Activated CD4-positive, CD25-positive, alpha-beta regulatory T cell treated with anti-CD3 and anti-CD28 coated beads, Interleukin-2, amount 50 U/mL, for 72 hours (primary cell): ENCODE data around the gene ELAPOR1.
"Not testable (repeated sequence)": the region's sequence is repeated elsewhere in the genome, so short reads cannot be mapped to it uniquely, and the experiment has no call there.

ENCODE experiments used
- DNase-seq: peaks from one replicate; pipeline ENCODE4 v3.0.0; 2021

ELAPOR1 gene

GRCh38 chr1:109140392-109140791 lies 26.5 kb downstream of the ELAPOR1 start:
- DNase-seq = no peak

GRCh38 chr1:109142260-109142659 lies 28.3 kb downstream of the ELAPOR1 start:
- no peak for DNase-seq

DNA sequence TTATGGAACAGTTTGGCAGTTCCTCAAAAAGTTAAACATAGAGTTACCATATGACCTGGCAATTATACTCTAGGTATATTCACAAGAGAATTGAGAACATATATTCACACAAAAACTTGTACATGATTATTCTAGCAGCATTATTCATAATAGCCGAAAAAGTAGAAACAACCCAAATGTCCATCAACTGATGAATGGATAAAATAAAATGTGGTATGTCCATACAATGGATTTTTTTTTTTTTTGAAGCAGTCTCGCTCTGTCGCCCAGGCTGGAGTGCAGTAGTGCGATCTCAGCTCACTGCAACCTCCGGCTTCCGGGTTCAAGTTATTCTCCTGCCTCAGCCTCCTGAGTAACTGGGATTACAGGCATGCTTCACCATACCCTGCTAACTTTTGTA lies 28.8 kb downstream of the ELAPOR1 start:
- DNase-seq = not testable (repeated sequence)

- no peak for DNase-seq
Observed at GRCh38 chr1:109148987-109149561, 35.2 kb downstream of the ELAPOR1 start.

- no peak for DNase-seq
Observed at GRCh38 chr1:109149874-109150601, 36.1 kb downstream of the ELAPOR1 start.

DNA sequence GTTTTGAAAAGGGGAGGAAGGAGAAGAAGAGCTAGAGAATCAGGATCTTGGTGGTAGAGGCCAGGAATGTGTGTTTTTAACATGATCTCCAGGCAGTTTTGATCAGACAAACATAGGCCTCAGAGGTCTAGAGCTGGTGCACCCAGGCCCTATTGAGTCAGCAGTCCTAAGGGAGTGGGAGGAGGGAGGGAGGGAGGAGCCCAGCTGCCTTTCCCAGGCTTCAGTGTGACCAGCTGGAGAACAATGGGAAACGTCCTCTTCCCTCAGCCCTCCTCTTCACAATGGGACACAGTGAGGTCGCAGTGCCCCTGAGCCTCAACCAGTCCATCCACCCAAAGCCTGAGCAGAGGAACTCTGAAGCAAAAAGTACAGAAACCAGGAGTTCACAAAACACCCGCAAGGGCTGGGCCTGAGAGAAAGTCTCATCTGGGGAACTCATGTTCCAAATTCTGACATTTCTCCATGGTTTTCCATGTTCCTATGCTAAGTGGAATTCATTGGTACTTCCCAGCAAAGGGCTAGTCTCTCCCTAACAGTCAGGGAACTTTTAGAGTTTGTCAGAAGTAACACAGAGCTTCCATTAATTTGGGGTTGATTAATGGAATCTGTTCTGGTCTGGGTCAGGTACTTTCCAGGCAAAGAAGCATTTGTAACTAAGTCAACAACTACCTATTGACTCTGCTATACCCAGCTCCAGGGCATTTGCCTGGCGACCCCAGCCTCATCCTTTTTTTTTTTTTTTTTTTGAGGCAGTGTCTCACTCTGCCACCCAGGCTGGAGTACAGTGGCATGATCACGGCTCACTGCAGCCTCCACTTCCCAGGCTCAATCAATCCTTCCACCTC lies 37.5 kb downstream of the ELAPOR1 start:
- DNase-seq = no peak

- DNase-seq = no peak
Observed at GRCh38 chr1:109152196-109152595, 38.3 kb downstream of the ELAPOR1 start.

DNA sequence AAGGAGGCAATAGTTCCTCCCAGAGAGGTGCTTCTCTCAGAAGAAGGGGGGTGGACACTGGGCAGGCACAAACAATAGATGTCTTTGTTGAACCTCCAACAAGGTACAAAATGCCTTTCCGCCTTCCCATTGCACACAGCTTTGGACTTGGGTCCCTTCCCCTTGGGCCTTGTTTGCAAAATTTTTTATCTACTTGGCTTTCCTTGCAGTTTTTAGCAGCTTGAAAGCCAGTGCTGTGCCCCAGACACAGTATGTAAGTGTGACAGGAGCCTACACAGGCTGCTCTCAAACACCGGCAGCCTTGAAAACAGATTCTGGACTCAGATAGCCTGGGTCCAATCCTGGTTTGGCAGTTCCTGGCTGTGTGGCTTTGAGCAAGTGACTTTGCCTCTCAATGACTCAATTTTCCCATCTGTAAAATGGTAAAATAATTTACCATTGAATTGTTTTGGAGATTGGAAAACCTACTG lies 43.0 kb downstream of the ELAPOR1 start:
- DNase-seq = no peak

DNA sequence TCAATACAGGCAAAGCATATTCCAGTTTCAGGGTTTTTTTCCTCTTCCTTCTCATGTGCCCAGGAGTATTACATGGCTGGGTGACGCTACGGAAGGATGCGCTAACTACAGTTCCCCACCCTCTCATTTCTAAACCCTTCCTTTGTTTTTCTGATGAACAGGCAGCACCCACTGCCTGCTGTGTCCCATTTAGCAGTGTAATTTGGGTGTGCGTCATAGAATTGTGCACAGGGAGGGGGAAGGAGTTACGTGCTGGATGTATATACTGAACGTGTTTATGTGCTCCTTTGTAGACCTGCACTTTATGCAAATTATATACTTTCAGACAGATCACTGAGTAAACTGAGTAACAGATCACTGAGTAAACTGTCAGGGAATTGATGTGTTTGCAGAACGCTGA lies 44.5 kb downstream of the ELAPOR1 start:
- no peak for DNase-seq

DNA sequence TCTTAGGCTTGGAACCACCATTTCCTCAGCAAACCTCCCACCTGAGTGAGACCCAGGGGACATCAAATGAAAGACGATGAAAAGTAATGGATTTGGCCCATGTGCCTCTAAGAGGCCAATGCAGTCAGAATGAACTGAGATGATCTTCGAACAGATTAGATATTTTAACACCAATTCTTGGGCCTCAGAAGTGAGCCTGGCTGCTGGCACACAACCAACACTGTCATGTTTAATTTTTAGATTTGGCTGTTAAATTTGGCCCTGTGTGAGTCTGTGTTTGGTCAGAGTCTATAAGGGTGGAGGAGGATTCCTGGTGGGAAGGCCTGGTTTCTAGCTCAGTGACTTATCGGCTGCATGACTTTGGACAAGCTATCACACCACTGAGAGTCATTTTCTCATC lies 45.4 kb downstream of the ELAPOR1 start:
- no peak for DNase-seq

DNA sequence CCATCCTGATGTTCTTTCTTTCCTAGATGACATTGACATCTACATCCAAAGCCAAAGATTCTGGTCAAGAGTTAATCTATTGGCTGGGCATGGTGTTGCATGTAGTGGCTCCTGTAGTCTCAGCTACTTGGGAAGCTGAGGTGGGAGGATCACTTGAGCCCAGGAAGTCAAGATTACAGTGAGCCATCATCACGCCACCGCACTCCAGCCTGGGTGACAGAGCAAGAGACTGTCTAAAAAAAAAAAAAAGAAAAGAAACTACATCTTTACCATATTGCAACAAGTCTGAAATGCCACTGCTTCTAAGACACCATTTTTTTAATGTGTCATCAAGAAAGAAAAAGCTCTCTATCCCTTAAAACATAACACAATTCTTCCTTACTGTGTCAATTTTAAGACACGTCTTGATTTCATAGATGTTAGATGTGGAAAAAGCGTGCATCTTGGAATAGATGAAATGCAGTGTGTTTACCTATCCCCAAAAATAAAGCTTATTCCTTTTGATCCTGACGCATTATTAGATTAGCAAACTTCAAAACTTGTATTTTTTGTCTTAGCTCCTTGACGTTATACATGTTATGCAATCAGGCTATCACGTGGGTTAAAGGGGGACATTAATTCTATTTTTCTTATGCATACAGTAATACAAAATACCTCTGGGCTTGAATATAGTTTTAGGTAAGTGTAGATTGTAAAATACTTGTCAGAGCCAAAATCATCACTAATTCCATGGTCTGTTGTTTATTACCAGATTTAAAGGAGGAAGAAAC lies 46.3 kb downstream of the ELAPOR1 start:
- no peak for DNase-seq

DNA sequence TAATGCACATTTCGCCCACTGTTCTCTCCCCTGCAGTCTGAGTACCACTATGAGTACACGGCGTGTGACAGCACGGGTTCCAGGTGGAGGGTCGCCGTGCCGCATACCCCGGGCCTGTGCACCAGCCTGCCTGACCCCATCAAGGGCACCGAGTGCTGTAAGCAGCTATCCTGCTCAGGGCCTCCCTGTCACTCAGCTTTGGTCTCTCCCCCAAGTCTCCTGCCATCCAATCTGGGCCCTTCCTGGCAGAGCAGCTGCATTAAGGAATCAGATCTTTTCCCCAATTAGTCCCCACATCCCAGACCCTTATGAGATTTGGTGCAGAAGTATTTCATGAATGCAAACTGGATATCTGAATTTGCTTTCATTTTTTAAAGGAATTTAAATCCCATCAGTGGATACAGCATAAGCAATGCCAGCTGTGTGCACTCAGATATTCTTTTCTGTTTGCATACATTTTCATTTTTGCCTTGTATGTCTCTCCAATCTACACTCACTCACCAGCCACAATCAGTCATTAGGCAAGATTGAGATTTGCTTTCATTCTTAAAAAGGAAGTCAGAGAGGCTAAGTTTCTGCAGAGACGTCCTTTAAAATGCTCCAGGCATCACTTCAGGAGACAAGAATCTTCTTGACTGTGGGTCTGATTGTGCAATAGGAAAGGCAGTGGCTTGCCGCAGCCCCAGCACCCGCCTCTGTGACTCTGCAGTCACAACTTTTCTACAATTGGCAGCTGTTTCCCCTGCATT lies 48.1 kb downstream of the ELAPOR1 start:
- no peak for DNase-seq

- no peak for DNase-seq
Observed at GRCh38 chr1:109162626-109163025, 48.7 kb downstream of the ELAPOR1 start.

DNA sequence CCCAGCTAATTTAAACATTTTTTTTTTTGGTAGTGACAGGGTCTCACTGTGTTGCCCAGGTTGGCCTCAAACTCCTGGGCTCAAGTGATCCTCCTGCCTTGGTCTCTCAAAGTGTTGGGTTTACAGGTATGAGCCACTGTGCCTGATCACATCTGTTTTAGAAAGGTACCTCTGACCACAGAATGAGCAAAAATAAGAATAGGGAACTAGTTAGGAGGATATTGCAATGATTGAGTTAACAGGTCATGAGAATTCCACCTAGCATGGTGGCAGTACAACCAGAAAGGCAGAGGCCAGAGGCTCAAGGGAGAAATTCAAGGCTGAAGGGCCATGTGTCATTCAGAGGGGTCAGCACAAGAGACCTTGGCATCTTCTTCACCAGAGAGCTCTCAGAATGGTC lies 49.6 kb downstream of the ELAPOR1 start:
- no peak for DNase-seq
